Liver (tissue), 3 donors: ENCODE measurements around the gene ANKRD27.
"Not testable (repeated sequence)": the region's sequence is repeated elsewhere in the genome, so short reads cannot be mapped to it uniquely, and the experiment has no call there.

Experiments
- EGR1 ChIP-seq, 2 donors: IDR thresholded peaks; 2 replicates each; pipeline ENCODE4 v1.6.1; 2016 to 2018; ENCODE audit warnings: antibody characterized with exemption in 2 of 2, low read depth in 2 of 2
- RAD21 ChIP-seq, 2 donors: IDR thresholded peaks; 2 replicates each; pipeline ENCODE4 v1.6.1; 2016; ENCODE audit warnings: antibody characterized with exemption in 2 of 2, mild to moderate bottlenecking in 2 of 2
- RXRA ChIP-seq, 2 donors: IDR thresholded peaks; 2 replicates each; pipeline ENCODE4 v1.6.1; 2017 to 2018; ENCODE audit warnings: antibody characterized with exemption in 2 of 2, mild to moderate bottlenecking in 1 of 2
- TF ChIP-seq, protein P1 (sequence below): fragments of 150-350 bp; IDR thresholded peaks from 2 replicates; pipeline ENCODE4 v1.5.1; 2017; ENCODE audit warnings: improper control_type of control experiment, low read depth, low read length; ENCODE audit not compliant: missing input control
- TF ChIP-seq, protein P2 (sequence below): IDR thresholded peaks from 2 replicates; pipeline ENCODE4 v1.6.1; 2016; ENCODE audit warnings: antibody characterized with exemption, mild to moderate bottlenecking
- donor health status: healthy.
- donor health status: healthy.

DNA sequence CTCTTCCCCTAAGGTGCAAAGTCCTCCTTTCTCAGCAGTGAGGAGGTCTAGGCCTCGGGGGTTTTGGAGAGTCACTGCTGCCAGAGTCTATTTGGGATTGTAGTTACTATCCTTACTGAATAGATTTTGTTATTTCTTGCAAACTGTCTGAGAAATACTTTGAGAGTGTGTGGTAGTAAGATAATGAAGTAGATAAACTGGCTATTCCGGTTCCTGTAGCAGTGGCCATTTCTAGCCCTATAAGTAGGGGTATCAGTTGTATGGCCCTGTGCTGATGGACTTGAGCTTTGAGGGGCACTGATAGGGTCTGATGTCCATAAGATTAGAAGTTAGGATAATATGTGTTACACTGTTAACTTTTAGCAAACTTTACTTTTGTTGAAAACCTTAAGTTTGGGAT is 19.3 kb upstream of the ANKRD27 start:
- TF ChIP-seq RXRA (IDR thresholded peaks at IDR 0.05); EGR1 (IDR thresholded peaks at IDR 0.05; ENCODE audit: low read depth in 2 of 2); RAD21 (IDR thresholded peaks at IDR 0.05): not testable (repeated sequence)
- TF ChIP-seq, protein P1, sequence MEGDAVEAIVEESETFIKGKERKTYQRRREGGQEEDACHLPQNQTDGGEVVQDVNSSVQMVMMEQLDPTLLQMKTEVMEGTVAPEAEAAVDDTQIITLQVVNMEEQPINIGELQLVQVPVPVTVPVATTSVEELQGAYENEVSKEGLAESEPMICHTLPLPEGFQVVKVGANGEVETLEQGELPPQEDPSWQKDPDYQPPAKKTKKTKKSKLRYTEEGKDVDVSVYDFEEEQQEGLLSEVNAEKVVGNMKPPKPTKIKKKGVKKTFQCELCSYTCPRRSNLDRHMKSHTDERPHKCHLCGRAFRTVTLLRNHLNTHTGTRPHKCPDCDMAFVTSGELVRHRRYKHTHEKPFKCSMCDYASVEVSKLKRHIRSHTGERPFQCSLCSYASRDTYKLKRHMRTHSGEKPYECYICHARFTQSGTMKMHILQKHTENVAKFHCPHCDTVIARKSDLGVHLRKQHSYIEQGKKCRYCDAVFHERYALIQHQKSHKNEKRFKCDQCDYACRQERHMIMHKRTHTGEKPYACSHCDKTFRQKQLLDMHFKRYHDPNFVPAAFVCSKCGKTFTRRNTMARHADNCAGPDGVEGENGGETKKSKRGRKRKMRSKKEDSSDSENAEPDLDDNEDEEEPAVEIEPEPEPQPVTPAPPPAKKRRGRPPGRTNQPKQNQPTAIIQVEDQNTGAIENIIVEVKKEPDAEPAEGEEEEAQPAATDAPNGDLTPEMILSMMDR = not testable (repeated sequence)
- TF ChIP-seq, protein P2, sequence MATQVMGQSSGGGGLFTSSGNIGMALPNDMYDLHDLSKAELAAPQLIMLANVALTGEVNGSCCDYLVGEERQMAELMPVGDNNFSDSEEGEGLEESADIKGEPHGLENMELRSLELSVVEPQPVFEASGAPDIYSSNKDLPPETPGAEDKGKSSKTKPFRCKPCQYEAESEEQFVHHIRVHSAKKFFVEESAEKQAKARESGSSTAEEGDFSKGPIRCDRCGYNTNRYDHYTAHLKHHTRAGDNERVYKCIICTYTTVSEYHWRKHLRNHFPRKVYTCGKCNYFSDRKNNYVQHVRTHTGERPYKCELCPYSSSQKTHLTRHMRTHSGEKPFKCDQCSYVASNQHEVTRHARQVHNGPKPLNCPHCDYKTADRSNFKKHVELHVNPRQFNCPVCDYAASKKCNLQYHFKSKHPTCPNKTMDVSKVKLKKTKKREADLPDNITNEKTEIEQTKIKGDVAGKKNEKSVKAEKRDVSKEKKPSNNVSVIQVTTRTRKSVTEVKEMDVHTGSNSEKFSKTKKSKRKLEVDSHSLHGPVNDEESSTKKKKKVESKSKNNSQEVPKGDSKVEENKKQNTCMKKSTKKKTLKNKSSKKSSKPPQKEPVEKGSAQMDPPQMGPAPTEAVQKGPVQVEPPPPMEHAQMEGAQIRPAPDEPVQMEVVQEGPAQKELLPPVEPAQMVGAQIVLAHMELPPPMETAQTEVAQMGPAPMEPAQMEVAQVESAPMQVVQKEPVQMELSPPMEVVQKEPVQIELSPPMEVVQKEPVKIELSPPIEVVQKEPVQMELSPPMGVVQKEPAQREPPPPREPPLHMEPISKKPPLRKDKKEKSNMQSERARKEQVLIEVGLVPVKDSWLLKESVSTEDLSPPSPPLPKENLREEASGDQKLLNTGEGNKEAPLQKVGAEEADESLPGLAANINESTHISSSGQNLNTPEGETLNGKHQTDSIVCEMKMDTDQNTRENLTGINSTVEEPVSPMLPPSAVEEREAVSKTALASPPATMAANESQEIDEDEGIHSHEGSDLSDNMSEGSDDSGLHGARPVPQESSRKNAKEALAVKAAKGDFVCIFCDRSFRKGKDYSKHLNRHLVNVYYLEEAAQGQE = not testable (repeated sequence)
